ENCODE data around the gene CUBN. TPM values are rescaled to one million over a fixed set of nuclear protein-coding genes. Genes with fewer than 3 reads are reported as not detected.

The CUBN gene
- total and polyA plus RNA-seq, 7 donors: 0.25 to 2.4 (median 1.1) TPM; not detected in 2

DNA sequence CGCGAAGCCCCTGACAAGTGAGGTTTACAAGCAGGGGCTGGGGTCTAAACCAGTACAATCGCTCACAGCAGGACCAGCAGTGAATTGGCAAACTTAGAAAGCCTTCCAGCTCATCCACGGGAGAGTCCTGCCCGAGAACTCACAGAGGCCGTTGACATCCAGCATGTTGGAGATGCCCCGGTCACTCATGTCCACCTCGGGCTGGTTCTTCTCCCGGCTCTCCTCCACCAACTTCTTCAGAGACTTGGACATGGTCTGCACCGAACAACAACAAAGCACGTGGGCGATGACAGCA is 312.8 kb downstream of the CUBN start:
- WGBS, 2 donors: 3 to 8% methylated on average over 12 of the region's 12 CpGs
- intact Hi-C loops (cut with DNase I): loop anchor here (2.0 to 10.0 kb wide), 2 partner anchors 380 to 1722 kb away; partner anchors contain the start of genes PTER and RPP38
- H3K4me1 ChIP-seq: peaks cover 0 to 29% (median 28%) of the 10 kb centered on the region in 4 donors
- H3K27me3 ChIP-seq: no peaks in the 10 kb centered on the region
- TF ChIP-seq POLR2A (IDR thresholded peaks at IDR 0.05) (no peak), EP300 (IDR thresholded peaks at IDR 0.05) (no peak), POLR2AphosphoS5 (IDR thresholded peaks at IDR 0.05) (no peak), CTCF (IDR thresholded peaks at IDR 0.05) (no peak)
- no peaks in the 10 kb centered on the region for H3K9me3 ChIP-seq
- no peak for DNase-seq
- H3K4me3 ChIP-seq: peak overlapping the region; percentile 57 to 92 (median 80)
- peak overlapping the region; percentile 78 to 89 (median 86) for H3K27ac ChIP-seq
- H3K36me3 ChIP-seq: no peaks in the 10 kb centered on the region

GRCh38 chr10:16816171-16816570 is 313.4 kb downstream of the CUBN start:
- peak overlapping the region; percentile 57 to 92 (median 80) for H3K4me3 ChIP-seq
- TF ChIP-seq POLR2A (IDR thresholded peaks at IDR 0.05) (no peak), EP300 (IDR thresholded peaks at IDR 0.05) (no peak), POLR2AphosphoS5 (IDR thresholded peaks at IDR 0.05) (no peak), CTCF (IDR thresholded peaks at IDR 0.05) (no peak)
- H3K4me1 ChIP-seq: peaks cover 0 to 29% (median 28%) of the 10 kb centered on the region in 4 donors
- WGBS, 2 donors: 36 to 81% methylated on average over 4 of the region's 4 CpGs
- intact Hi-C loops (cut with DNase I): loop anchor here (2.0 to 10.0 kb wide), 2 partner anchors 379 to 1721 kb away; partner anchors contain the start of genes PTER and RPP38
- no peaks in the 10 kb centered on the region for H3K9me3 ChIP-seq
- DNase-seq: no peak
- peak overlapping the region in 2 of 4 donors; percentile 86 for H3K27ac ChIP-seq
- H3K36me3 ChIP-seq: no peaks in the 10 kb centered on the region
- H3K27me3 ChIP-seq: no peaks in the 10 kb centered on the region

DNA sequence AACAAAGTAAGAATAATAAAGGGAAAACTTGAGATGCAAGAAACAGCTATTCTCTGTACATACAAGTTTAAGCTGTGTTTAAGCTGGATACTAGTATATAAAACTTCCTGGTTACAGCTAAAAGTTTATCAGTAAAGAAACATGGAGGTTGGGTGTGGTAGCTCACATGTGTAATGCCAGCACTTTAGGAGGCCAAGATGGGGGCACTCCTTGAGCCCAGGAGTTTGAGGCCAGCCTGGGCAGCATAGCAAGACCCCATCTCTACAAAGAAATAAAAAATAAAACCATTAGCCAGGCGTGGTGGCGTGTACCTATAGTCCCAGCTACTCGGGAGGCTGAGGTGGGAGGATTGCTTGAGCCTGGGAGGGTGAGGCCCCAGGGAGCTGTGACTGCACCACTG is 315.6 kb downstream of the CUBN start:
- H3K4me3 ChIP-seq: no peak overlapping the region
- WGBS, 2 donors: 95 to 97% methylated on average over 3 of the region's 3 CpGs
- no peak overlapping the region for H3K27ac ChIP-seq
- intact Hi-C loops (cut with DNase I): loop anchor here (10.0 kb wide), 1 partner anchor 1719 kb away; the partner anchor contains the start of gene RPP38
- no peaks in the 10 kb centered on the region for H3K36me3 ChIP-seq
- no peaks in the 10 kb centered on the region for H3K9me3 ChIP-seq
- no peak for TF ChIP-seq POLR2A (IDR thresholded peaks at IDR 0.05)
- no peak for DNase-seq
- no peaks in the 10 kb centered on the region for H3K27me3 ChIP-seq
- peaks cover 0 to 29% (median 28%) of the 10 kb centered on the region in 4 donors for H3K4me1 ChIP-seq

GRCh38 chr10:16812676-16813075 is 316.9 kb downstream of the CUBN start:
- H3K9me3 ChIP-seq: no peaks in the 10 kb centered on the region
- DNase-seq: no peak
- TF ChIP-seq POLR2AphosphoS5 (IDR thresholded peaks at IDR 0.05): no peak
- TF ChIP-seq POLR2A (IDR thresholded peaks at IDR 0.05): no peak
- no peak for TF ChIP-seq CTCF (IDR thresholded peaks at IDR 0.05)
- TF ChIP-seq EP300 (IDR thresholded peaks at IDR 0.05): no peak
- H3K27me3 ChIP-seq: no peaks in the 10 kb centered on the region
- intact Hi-C loops (cut with DNase I): loop anchor here (10.0 kb wide), 1 partner anchor 1718 kb away; the partner anchor contains the start of gene RPP38
- no peak overlapping the region for H3K4me3 ChIP-seq
- no peaks in the 10 kb centered on the region for H3K36me3 ChIP-seq
- WGBS, 2 donors: 78 to 86% methylated on average over 4 of the region's 4 CpGs
- peaks cover 0 to 23% (median 22%) of the 10 kb centered on the region in 4 donors for H3K4me1 ChIP-seq
- H3K27ac ChIP-seq: no peak overlapping the region

DNA sequence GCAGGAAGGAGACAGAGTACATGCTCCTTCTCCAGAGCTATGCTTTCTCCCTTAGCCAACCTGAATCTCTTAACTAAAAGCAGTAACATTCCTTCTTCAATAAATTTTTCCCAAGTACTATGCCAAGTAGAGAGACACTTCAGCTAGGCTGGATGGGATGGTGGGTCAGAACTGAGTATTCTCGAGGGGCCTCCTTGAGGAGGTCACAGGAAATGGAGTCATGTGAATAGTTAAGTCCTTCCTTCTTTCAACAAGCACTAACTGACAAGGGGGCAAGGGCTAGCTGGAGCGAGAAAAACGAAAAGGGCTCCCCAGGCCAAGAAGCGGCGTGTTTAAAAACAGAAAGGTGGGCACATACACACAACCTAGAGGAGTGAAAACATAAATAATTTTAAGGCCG is 317.8 kb downstream of the CUBN start:
- Histone ChIP-seq H3K36me3 (no peaks in the 10 kb centered on the region), H3K27me3 (no peaks in the 10 kb centered on the region), H3K9me3 (no peaks in the 10 kb centered on the region), H3K4me3 (no peak overlapping the region), H3K4me1 (peaks cover 0 to 23% (median 21%) of the 10 kb centered on the region in 4 donors), H3K27ac (no peak overlapping the region)
- WGBS, 2 donors: 91 to 92% methylated on average over 6 of the region's 6 CpGs
- DNase-seq: no peak
- TF ChIP-seq POLR2A (IDR thresholded peaks at IDR 0.05) (no peak), POLR2AphosphoS5 (IDR thresholded peaks at IDR 0.05) (no peak), EP300 (IDR thresholded peaks at IDR 0.05) (no peak), CTCF (IDR thresholded peaks at IDR 0.05) (no peak)
- intact Hi-C loops (cut with DNase I): loop anchor here (10.0 kb wide), 1 partner anchor 1717 kb away; the partner anchor contains the start of gene RPP38
